Measurements from ENCODE around the gene SUPT20HL1.

SUPT20HL1 gene

GRCh38 chrX:24398766-24399165 lies 38.3 kb downstream of the SUPT20HL1 start:
- TF ChIP-seq Cebpa-rat (IDR thresholded peaks at IDR 0.05): no peak
- H3K4me1 ChIP-seq: peaks cover 0 to 16% (median 0%) of the 10 kb centered on the region in 10 experiments; a peak in 2 of 20 replicates
- H3K36me3 ChIP-seq: no peaks in the 10 kb centered on the region
- no peak overlapping the region for H3K9ac ChIP-seq
- H3K4me2 ChIP-seq: no peak overlapping the region
- no peaks in the 10 kb centered on the region for H4K20me1 ChIP-seq
- no peak overlapping the region for H3K27ac ChIP-seq
- no peak overlapping the region for H3K4me3 ChIP-seq
- H3K27me3 ChIP-seq: peaks cover 0 to 7% (median 0%) of the 10 kb centered on the region in 11 experiments; a peak in 7 of 22 replicates
- no peaks in the 10 kb centered on the region for H3K9me3 ChIP-seq (replicated peaks in 1 of 11)

- no peaks in the 10 kb centered on the region for H3K36me3 ChIP-seq
- H3K4me1 ChIP-seq: peaks cover 0 to 16% (median 0%) of the 10 kb centered on the region in 10 experiments; a peak in 2 of 20 replicates
- TF ChIP-seq Cebpa-rat (IDR thresholded peaks at IDR 0.05): no peak
- no peak overlapping the region for H3K4me3 ChIP-seq
- H3K9me3 ChIP-seq (replicated peaks in 1 of 11): peaks cover 0 to 3% (median 0%) of the 10 kb centered on the region in 11 experiments; a peak in 1 of 22 replicates
- H3K4me2 ChIP-seq: peak overlapping the region in 1 of 11 experiments; percentile 45; a peak in 1 of 22 replicates
- H3K27me3 ChIP-seq: peaks cover 0 to 1% (median 0%) of the 10 kb centered on the region in 11 experiments; a peak in 1 of 22 replicates
- H3K9ac ChIP-seq: no peak overlapping the region
- H3K27ac ChIP-seq: no peak overlapping the region
- H4K20me1 ChIP-seq: no peaks in the 10 kb centered on the region
These were observed 39.1 kb downstream of the SUPT20HL1 start for GRCh38 chrX:24399550-24399949.

GRCh38 chrX:24405959-24406358 lies 45.5 kb downstream of the SUPT20HL1 start:
- Histone ChIP-seq H3K27me3 (no peaks in the 10 kb centered on the region), H3K9me3 (replicated peaks in 1 of 11) (peaks cover 0 to 8% (median 0%) of the 10 kb centered on the region in 11 experiments; a peak in 2 of 22 replicates)

More at GRCh38 chrX:24405959-24406358, 45.5 kb downstream of the SUPT20HL1 start:
- H3K4me1 ChIP-seq: no peaks in the 10 kb centered on the region
- H3K4me3 ChIP-seq: no peak overlapping the region
- no peaks in the 10 kb centered on the region for H4K20me1 ChIP-seq
- no peaks in the 10 kb centered on the region for H3K36me3 ChIP-seq
- no peak for TF ChIP-seq Cebpa-rat (IDR thresholded peaks at IDR 0.05)
- no peak overlapping the region for H3K27ac ChIP-seq
- H3K9ac ChIP-seq: no peak overlapping the region
- no peak overlapping the region for H3K4me2 ChIP-seq

Data from BLaER1 treated with 17β-estradiol and CSF1 and Interleukin-3, amounts not matched to agents 10 nM and 100 nM (cell line).